ENCODE results near the gene MFAP2.

Gene MFAP2

DNA sequence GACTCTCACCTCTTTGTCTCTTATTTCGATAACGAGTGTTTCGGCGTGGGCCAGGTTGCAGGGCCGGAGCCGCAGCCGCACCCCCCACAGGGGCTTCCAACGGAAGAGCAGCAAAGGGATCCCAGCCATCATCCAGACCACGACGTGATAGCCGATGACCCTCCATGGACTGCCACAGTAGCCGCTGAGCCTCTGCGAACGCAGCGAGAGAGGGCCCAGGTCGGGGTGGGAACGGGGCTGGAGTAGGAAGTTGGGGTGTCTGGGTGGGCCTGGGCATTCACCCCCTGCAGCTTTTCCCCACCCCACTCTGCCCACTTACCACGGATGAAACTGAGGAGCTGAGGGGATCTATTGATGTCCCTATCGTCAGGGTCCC lies 24.9 kb upstream of the MFAP2 start:
- no peak for DNase-seq

GRCh38 chr1:17004466-17005364 lies 24.3 kb upstream of the MFAP2 start:
- no peak for DNase-seq

DNA sequence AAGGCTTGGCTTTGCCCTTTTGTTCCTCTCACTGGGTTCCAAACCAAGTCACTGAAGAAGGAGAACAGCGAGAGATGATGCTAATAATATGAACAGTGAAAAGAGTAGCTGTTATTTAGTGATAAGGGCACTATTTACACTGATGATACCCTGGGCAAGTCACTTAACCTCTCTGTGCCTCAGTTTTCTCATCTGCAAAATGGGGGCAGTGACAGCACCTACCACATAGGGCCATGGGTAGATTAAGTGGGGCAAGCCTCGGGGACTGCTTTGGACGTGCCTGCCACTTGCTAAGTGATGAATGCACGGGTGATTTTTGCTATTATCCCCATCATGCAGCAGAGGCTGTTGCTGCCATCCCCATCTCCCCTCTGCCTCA lies 22.1 kb upstream of the MFAP2 start:
- no peak for DNase-seq

DNA sequence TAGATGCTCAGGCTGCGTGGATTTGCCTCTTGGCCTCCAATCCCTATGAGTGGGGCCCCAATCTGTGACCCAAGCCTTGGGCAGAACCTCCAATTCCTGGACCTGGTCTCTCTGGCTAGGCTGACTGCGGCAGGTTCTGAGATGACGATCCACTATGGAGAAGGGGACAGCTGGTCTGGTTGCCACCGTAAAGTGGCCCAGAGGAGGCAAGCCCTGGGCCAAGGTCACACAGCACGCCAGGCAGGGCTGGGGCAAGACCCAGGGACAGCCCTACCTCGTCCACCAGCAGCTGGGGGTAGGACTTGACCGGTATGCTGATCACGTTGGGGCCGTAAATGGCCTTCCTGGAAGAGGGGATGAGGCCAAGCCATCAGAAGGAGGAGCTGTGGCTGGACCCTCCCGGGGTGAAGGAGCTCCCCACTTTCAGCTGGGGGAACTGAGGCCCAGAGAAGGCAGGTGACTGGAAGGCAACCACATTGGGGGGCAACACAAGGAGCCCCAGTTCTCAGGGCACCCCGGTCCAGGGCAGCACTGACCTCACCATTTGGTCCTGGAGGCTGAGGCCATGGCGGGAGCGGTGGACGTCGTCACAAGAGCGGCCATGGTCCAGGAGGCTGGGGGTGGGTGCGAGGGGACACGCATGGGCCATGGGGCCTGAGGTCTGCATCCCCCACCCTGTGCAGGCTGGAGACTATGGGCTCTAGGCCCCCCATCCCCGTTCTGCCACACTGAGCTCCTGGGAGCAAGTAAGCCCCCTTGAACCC lies 21.5 kb upstream of the MFAP2 start:
- no peak for DNase-seq

DNA sequence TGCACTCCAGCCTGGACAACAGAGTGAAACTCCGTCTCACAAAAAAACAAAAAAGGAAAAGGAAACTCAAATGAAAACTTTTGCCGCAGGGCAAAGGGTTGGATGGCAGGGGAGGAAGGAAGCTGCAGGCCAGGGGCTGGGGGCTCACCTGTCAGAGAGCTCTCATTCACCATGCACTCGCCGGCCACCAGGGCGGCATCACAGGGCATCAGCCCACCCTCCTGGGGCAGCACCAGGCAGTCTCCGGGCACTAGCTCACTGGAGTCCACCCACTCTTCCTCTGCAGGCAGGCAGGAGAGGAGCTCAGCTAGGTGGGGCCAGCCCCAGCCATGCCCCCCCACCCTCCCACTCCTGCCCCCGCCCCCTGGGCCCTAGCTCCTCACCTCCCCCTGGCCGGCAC lies 19.4 kb upstream of the MFAP2 start:
- no peak for DNase-seq

DNA sequence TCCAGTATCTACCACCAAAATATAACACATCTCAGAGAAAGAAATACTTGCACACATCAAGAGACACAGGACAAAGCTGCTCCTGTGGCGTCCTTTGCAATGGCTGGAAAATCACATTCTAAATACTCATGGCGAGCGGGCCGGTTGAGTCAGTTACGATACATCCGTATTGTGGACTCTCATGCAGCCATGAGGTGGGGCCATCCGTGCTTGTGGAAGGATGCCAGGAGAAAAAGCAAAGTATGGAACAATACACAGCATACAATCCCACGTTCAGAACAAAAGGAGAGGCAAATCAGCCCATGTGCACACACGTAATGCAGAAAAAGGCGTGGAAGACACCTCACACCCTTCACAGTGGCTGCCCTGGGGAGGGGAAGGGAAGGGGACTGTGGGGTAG lies 18.2 kb upstream of the MFAP2 start:
- DNase-seq, result no peak

DNA sequence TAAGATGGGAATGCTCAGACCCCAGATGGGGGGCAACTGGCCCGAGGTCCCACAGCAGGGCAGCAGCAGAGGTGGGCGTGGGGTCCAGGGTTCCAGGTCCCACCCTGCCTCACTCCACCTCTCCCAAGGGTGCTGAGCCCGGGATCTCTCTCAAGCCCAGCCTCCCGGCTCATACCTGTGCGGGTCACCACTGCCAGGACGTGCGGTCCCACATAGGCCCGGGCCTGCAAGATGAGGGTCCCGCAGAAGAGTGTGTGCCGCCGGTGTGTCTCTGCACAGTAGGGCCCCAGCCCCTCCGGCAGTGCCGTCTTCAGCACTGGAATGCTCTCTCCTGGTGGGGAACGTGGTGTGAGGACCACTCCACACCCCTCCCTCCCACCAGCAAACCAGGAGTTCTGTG lies 16.4 kb upstream of the MFAP2 start:
- DNase-seq, result no peak

DNA sequence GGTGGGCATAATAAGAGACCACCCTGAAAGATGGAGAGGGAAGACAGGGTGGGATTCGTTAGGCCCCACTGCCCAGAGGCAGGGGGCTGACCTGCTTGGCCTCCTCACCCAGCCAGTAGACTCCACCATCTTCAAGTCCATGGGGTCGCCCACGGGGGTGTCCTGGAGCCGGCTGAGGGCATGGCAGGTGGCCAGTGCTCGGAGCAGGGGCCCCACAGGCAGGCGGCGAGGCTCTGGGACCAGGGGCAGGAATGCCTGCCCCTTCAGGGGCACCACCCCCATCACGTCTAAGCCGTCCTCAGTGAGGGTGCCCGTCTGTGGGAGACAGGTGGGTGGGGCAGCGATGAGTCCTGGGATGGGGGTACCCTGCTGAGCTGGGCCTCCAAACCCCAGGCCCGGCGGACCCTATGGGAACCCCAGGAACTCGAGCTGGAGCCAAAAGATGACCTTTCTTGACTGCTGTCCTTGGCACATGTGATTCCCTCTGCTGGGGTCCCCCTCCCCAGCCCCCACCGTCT lies 13.2 kb upstream of the MFAP2 start:
- no peak for DNase-seq

DNA sequence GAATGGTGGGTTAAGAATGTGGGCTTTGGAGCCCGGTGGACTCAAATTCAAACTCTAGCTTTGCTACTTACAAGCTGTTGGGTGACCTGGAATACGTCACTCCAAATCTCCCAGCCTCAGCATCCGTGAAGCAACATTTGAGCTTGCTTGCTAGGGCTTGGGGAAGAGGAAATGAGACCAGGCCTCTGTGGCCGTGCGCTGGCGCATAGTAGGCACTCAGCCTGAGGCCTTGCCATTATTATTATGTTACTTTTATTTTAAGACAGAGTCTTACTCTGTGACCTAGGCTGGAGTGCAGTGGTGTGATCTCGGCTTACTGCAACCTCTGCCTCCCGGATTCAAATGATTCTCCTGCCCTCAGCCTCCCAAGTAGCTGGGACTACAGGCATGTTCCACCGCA lies 12.3 kb upstream of the MFAP2 start:
- DNase-seq, result no peak

GRCh38 chr1:16992102-16992501 lies 11.7 kb upstream of the MFAP2 start:
- DNase-seq, result no peak

DNA sequence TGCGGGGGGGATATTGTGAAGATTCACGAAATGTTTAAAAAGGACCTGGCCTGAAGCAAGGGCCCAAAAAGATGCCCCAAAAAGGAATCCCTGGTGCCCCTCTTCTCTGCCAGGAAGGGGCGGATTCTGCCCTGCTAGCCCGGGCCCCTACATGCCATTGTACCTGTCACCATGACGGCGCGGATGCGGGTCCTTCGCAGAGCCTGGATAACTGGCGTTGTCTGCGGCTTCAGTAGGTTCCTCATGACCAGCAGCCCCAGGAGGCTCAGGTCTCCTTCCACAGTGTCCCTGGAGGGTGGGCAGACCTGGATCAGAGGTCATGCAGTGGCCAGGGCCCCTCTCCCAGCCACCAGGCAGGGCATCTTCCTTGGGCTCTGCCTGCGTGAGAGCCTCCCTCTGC lies 11.2 kb upstream of the MFAP2 start:
- no peak for DNase-seq

DNA sequence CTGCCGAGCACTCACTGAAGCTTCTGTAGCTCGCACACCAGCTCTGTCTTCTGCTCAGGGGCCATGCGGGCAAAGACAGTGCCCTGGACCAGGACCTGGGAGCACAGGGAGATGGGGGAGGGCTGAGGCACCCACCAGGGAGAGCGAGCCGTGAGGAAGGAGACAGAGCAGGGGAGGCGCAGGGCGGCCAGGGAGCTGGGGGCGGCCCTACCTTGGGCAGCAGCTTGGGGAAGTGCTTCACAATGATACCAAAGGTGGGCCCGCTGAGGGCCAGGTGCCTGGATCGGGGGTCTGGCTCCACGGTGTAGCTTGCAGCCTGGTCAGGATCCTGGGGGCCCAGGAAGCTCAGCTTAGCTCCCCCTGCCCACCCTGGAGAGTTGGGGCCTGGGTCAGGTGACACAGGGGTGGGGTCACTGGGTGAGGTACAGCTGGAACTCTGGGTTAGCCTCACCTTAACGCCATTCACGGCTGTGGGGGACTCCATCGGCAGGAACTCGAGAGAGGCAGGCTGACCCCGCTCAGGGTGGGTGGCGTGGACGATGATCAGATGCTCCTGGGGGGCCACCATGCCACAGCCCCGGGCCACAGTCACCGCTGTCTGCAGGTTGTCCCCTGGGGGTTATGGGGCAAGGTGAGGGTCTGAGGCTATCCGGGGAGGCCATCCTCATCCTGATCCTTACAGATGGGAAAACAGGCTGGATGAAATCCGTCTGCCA lies 9.4 kb upstream of the MFAP2 start:
- DNase-seq, result no peak

DNA sequence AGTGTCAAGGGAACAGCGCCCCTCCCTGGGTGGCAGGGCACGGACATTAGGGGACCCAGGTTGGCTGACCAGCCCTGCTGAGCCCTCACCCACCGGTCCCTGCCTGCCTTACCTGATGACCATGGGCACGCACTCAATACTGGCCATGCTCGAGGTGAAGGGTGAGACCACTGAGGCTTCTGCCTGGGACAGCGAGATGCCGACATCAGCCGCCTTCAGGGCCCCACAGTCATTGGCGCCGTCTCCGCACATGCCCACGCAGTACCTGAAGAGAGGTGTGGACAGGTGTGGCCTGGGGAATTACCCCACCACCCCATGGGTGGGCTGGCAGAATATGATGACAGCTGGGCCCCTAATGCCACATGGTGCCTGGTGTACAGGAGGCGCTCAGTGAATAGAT lies 7.8 kb upstream of the MFAP2 start:
- no peak for DNase-seq

DNA sequence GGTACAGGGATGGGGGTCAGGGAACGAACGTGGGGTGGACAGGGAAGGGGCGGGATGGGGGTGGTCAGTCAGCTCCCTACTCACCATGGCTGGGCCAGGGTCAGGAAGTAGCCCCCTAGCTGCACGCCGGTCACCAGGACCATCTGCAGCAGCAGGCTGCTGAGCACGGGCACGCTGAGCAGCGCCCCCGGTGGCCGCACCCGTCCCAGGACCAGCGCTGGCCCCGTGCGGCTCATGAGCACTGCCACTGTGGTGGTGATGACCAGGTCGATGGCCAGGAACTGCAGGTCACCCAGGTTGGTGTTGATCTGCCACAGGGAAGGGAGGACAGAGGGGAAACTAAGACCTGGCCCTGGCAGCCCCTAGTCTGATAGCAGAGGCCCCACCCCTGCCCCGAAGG lies 6.5 kb upstream of the MFAP2 start:
- DNase-seq, result no peak

- DNase-seq, result no peak
Observed at GRCh38 chr1:16986560-16986959, 6.1 kb upstream of the MFAP2 start.

GRCh38 chr1:16986113-16986512 lies 5.7 kb upstream of the MFAP2 start:
- no peak for DNase-seq

DNA sequence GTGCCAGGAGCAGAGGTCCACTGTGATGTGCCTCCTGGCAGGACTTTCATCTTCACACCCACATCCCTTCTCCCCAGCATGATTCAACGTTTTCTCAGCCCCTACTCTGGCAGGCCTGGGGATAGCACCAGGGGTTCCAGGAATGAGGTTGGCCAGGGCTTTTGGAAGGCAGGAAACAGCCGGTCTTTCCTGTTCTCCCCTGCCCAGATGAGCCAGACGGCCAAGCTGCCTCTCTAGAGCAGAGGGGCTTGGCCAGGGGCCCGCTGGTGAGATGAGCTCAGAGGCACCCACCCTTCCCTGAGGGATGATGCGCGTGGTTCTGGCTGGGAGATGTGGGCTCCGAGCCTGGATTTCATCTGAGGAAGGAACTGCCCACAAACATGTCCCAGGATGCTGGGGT lies 4.3 kb upstream of the MFAP2 start:
- DNase-seq, result no peak

DNA sequence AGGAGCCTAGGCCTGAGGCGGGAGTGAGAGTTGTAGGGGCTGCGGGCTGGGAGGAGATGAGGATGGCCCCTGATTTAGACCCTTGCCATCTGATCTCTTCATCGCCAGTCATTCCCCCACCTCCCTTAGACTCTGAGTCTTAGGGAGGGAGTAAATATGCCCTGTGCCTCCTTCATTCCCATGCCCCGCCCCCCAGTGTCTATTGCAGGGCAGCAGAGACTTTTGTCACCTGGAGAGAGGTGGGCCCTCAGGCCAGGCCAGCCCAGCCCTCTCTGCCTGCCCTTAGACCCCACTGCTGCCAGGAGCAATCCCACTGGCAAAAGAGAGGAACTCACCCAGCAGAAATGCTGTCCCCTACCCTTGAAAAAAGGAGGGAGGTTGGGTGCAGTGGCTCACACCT lies 3.2 kb upstream of the MFAP2 start:
- no peak for DNase-seq

DNA sequence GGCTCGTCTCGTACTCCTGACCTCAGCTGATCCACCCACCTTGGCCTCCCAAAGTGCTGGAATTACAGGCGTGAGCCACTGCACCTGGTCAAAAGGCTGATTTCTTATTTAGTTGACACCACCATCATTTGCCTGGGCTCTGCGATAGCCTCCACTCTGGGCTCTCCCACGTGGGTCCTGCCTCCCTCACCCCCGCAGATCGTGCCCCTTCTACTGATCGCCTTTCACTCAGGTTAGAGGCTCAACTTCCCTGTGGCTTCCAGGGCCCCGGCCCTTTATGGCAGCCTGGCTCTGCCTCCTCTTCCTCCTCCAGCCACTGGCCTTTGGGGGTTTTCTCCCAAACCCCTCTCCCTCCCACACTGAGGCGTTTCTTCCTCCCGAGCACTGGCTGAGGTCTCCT lies 2.5 kb upstream of the MFAP2 start:
- no peak for DNase-seq

DNA sequence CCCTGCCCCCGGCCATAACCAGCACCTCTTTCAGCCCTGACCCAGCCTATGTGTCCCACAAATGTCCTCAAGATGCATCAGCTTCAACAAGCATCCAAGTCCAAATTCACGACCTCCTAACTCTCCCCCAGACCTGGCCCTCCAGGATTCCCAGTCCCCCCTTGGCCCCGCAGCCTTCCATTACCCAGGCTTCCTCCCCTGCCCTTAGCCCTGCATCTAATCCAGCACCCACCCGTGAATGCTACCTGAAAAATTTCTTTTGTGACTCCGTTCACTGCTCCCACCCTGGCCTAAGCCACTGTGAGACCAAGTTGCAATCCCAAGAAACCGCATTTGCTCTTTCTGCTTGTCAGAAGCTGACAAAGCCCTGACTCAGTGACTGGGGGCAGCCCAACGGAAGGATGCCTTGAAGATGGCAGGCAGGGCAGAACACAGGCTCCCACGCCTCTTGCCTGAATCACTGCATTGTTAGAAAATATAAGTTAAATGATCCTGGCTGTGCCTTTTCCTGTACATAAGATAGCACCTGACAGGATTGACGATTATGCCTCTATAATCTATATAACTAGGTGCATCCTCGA lies 939 bp upstream of the MFAP2 start:
- DNase-seq, result no peak

GRCh38 chr1:16979475-16980327 lies 719 bp downstream of the MFAP2 start:
- DNase-seq, result no peak
